Measurements from ENCODE around the gene SNED1.

The SNED1 gene

DNA sequence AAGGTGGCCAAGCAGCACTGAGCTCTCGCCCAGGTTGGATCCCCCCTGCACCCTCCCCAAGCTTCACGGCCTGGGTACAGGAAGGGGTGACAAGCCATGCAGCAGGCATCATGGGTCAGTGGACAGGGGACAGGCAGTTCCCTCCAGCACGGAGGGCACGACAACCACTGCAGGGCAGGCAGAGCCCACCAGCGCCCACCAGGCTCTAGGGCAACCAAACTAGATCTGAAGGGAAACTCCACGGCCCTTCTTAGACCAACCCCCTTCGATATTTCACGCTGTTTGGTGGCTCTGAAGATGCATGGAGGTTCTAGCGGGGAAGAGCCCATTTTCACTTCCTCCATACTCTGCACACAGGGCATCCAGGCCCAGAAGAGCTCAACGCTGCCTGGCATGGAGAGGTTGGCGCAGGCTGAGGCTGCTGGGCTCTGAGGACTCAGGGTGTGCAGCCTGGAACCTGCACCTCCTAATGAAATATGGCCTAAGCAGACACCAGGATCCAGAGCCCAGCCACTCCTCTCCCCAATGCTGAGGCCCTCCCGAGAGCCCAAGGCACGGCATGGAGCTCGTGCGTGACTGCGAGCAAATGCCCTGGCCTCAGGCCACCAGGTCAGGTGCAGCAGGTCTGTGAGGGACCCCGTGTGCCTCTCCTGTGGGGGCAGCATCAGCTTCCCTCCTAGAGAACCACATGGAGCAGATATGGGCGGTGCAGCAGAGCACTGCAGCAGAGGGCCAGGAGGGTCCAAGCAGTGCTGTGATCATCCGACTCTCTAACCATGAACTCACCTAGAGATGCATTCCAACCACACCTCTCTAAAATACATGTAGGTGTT is 112.4 kb downstream of the SNED1 start:
- no peak for DNase-seq

DNA sequence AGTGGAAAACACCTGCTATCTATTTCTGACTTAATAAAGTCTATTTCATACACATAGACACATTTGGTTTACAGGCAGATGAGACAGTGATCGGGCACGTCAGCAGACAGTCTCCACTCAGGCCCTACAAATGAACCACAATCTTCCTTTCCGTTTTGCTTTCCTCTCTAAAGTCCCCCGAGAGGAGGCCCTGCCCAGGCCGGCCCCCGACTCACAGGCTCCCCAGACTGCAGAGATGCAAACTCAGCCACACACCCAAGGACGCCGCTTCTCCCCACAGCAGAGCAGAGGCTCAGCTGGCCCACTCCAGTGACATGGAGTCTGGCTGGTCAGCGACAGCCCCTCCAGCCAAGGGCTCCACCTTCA is 113.0 kb downstream of the SNED1 start:
- no peak for DNase-seq

DNA sequence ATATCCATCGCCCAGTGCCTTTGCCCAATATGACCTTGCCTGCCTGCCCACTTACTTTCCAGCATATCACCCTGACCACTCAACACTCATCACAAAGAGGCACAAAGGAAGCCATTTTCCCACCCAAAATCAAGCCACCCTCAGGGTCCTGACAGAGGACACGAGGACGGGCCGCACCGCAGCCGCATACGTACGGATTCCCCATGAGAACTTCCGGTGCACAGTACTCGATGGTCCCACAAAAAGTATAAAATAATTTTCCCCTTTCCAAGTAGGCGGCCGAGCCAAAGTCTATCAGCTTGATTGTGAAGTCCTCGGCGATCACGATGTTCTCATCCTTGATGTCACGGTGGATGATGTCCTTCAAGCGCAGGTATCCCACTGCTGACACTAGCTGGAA is 113.6 kb downstream of the SNED1 start:
- no peak for DNase-seq

DNA sequence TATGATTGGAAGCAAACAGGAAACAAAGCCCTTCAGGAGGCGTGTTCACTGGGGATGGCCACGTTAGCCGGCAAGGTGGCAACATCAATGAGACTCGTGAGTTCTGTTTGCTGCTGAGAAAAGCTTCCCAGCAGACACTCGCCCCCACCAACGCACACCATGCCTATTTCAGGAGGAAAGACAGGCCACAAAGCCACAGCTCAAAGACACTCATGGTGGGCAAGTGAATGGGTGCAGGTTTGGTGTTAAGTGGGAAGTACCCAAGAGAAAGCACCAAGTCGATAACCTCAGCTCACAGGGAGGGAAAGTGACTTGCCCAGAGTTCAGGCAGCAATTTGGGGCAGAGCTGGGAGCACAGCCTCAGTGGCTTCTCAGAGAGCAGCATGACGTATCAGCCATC is 114.2 kb downstream of the SNED1 start:
- DNase-seq = no peak

DNA sequence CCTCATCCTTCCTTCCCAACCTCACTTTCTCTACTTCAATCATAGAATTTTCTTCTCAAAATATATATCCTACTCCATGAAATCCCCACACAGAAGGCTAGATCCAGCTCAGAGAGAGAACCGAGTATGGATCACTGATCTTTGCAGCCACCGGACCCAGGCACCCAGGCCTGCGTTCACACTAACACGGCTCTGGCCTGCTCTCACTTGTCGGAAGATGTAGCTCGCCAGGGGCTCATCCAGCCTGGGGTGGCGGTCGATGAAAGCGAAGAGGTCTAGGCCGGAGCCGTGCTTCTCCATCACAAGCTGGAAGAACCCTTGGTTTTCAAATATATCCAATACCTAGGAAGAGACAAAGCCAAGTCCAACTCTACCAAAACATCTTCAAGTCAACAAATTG is 116.4 kb downstream of the SNED1 start:
- no peak for DNase-seq

DNA sequence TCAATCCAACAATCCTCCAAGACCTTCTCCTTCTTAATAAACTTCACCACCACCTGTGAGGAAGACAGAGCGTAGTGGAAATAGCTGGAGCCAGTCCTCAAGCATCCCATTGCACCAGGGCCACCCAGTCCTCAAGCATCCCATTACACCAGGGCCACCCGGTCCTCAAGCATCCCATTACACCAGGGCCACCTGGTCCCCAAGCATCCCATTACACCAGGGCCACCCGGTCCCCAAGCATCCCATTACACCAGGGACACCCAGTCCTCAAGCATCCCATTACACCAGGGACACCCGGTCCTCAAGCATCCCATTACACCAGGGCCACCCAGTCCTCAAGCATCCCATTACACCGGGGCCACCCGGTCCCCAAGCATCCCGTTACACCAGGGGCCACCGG is 116.9 kb downstream of the SNED1 start:
- DNase-seq = no peak

DNA sequence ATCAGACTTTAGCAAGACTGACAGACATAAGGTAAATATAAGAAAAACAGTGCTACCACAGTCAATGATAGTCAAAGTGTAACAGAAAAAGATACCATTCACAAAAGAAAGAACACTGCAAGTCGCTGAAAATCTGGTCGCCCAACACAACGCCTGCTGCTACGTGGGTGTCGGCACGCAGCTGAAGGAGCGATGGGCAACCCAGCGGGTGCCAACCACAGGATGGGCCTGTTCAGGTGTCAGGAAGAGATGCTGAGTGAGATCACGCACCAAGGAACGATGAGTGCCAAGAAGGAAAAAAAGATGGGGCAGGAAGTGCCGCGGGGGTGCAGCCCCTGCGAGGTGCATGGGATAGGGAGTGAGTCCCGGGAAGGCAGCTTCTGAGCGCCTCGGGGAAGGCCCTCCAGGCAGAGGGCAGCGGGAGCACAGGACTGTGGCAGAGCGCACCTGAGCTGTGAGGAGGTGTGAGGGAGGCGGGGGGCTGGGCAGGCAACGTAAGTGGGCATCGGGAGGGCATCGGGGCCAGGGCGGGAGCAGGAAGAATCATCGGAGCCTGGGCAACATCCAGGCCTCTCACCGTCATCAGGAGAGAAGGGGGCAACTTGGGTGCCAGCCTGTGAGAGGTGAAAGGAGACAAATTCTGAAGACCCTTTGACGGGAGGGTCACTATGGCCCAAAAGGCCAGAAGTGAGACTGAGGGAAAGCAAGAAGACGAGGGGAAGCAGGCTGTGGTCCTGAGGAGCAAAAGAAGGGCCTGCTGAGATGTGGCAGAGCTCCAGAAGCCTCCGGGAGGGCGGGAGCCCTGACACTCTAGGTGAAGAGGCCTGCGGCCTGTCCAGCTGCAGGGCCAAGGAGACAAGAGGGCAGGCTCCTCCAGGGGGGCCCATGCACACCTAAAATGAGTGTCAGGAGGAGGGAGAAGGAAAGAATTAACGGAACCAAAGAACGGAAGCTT is 118.5 kb downstream of the SNED1 start:
- no peak for DNase-seq

DNA sequence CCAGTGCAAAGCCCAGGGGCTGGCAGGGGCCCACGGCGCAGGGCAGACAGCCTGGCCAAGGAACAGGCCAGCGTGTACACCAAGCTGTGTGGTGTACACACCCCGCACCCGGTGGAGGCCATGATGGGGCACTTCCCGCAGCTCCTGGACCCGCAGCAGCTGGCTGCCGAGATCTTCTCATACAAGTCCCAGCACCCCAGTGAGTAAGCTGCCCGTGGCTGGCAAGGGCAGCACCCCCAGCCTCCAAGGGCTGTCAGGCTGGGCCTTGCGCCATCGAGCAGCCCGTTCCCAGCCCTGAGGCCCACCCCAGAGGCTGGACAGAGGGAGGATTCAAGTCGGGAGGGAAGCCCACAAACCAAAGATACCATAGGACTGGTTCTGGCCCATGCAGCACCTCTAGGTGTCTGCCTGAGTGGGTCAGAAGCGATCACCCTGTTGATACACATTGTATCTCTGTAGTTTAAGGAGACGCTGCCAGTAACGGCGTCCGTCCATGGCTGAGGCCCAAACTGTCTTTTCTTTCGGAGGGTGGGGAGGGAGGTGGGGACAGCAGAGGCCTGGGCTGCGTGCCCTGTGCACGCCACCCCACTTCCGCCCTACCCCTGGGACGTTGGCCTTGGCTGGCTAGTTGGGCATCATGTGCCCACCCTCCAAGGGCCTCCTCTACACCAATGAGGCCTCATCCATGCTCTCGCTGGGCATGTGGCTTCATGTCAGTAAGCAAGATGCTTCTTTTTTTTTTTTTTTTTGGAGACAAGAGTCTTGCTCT is 120.5 kb downstream of the SNED1 start:
- DNase-seq = no peak

DNA sequence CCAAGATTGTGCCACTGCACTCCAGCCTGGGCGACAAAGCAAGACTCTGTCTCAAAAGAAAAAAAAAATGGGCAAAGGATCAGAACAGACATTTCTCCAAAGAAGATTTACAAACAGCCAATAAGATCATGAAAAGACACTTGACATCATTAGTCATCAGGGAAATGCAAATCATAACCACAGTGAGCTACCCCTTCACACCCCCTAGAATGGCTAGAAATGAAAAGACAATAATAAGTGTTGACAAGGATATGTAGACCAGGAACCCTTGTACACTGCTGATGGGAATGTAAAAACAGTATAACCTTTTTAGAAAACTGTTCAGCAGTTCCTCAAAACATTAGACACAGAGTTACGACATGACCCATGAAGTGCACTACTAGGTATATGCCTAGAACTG is 122.0 kb downstream of the SNED1 start:
- DNase-seq = no peak

DNA sequence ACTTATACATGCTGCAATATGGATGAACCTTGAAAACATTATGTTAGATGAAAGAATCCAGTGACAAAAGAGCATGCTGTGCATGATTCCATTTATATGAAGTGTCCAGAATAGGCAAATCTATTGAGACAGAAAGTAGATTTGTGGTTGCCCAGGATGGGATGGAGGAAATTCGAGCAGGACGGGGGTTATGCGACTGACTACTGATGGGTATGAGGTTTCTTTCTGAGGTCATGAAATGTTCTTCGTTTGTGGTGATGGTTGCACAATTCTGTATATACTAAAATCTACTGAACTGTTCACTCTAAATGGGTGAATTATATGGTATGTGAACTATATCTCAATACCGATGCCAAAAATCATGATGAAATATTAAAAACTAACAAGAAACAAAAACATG is 122.6 kb downstream of the SNED1 start:
- DNase-seq = no peak

DNA sequence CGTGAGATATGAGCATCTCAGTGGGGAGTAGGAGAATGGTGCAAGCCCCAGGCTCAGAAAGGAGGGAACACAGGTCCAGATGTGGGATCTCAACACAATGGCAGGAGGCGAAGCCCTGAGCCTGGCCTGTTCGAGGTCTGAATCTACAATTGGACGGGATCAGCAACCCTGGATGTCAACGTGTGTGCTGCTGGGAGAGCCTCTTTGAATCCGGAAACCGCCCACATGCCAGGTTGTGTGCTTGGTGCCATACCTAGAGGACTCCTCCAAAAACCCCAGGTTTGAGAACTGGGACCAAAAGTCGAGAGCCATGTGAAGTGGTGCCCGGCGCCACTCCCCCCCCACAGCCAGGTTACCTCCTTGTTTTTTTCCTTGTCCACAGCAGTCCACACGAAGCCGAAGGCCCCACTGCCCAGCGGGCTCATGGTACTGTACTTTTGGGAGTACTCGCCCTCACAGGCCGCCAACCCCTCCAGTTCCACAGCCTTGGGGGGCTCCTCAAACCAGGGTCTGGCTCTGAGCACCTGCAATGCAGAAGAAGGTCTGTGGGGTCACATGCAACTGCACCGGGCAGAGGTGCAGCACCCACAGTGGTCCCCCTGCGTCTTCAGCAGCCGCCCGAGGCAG is 124.1 kb downstream of the SNED1 start:
- DNase-seq = no peak

DNA sequence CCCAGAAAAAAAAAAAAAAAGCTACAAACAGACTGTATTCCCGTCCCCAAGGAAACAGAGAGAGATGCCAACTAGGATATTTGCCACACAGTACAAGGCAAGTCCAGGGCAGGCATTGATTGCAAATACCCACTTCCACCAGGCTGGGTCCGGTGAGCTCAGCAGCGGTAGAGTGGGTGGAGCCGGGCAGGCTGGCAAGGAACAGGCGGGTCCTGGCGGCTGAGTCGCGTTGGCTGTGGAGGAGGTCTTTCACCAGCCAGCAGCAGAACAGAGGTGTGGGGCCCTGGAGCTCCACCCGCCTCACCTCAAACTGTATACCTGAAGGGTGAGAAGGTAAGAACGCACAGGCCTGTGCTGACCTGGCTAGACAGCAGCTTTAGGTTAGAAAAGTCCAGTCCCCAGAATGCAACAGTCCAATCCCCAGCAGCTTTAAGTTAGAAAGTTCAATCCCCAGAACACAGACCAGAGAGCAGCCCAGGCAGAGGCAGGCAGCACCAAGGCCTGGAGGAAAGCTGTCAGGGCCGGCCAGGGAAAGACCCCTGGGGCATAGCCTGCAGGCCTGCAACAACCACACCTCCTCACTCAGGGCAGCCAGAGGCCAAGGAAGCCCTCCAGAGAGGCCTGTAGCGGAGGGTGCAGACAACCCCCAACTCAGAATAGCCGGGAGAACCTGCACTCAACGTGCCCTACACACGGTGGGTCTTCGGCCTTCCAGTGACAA is 125.6 kb downstream of the SNED1 start:
- no peak for DNase-seq

DNA sequence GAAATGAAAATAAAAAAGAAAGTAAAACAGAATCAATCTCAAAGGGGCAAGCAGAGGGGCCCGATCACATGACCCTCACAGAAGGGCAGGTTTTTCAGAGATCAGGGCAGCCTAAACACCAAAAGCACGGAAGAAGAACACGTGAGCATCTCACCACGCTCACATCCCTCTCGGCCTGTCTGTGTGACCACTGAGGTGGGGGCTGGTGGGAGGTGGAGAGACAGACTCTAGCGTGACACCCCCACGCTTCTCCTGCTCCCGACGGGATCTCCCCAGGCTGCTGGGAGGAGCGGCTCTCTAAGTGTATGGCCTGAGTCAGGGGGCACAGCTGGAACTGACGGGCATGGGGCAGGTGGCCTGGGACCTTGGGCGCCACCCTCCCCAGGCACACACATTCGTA is 127.2 kb downstream of the SNED1 start:
- DNase-seq = no peak

DNA sequence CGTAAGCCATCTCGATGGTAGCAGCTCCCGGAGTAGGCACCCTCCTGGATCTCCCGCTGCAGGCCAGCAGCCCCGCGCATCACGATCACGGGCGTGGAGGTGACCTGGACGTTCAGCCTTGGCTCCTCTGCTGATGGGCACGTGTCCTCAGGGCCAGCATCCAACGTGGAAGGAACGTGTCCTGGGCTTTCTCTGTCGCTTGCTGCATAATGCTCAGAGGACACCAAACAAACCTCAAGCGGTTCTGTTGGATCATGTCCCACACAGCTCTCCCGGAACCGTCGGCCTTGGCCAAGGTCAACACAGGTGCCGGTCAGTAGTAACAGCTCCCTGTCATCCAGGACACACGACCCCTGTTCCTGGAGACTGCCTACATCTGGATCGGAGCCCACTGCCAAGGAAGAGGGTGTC is 127.8 kb downstream of the SNED1 start:
- no peak for DNase-seq

DNA sequence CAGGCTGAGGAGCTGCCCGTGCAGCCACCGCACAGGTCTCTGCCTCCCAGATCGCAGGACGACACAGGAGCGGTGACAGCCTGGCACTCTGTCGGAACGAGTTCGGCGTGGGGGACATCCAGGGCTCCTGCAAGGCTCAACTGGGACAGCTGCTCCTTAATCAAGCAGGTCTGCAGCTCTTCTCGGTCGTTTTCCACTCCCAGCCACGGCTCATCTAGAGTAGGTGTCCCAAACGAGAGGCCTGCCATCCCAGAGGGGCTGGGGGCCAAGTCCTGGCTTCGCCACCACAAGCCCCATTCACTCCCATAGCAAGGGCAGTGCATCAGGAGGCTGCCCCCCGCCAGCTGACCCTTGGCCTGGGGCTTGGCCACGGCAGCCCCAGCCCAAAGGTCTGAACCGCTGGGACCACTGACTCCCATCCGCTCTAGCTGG is 128.4 kb downstream of the SNED1 start:
- DNase-seq = no peak

DNA sequence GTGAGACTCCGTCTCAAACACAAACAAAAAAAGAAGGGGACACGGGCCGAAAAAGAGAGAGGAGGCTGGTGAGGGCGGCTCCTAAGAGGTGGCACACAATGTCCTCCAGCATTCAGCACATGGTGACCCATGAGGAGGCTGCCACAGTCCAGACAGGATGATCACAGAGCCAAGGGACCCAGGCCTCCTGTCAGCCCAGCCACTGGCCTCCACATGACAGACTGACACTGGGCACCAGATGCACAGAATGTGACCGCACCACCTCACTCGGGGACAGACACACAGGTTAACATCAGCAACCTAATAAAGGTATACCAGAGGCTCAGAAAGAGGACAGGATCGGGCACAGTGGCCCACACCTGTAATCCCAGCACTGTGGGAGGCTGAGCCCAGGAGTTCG is 129.8 kb downstream of the SNED1 start:
- DNase-seq = no peak

DNA sequence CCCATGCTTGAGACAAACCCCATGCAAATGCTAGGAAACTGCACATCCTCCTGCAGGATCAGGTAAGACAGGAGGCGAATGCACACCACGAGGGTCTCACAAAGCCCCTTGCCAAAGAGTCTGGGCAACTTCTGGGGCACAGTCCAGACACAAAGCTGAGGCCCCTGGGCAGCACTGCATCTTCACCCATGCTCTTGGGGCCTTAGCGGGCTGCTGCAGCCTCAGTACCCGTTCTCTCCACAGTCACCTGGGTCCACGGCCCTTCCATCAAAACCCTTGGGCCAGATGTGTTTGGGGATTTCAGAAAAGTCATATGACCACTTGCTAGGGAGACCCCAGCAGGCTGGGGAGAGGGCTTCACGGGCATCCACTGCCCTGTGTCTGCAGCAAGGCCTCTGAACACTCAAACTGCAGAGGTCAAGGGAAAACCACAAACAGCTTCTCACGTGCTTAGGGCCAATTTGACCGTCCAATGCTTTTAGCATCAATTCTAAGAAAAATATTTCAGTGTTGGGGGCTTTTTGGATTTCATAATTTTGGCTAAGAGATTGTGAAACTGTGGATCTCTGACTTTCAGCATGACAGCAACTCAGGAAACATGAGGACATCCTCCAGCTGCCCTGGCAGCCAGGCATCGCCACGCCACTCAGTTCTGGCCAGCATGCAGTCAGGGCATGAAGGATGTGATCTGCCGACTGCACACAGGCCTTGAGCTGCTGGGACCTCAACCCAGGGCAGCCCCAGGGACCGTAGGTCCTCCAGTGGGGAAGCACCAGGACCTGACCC is 130.9 kb downstream of the SNED1 start:
- DNase-seq = no peak

DNA sequence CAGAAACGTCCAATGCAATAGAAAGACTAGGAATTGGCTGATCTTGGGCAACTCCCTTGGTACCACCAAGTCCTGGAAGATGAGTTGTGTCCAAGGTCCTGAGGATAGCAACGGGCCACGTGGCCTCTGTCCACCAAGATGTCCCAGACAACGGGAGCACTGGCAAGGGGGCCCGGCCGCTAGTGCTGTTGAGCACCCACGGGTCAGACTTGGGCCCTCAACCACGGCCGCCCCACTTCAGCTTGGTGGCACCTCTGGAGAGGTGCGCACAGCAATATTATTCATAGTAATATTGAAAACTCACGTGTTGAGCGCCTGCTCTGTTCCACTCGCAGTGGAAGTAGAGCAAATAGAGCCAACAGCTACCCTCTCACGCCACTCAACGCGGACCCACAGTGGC is 131.9 kb downstream of the SNED1 start:
- no peak for DNase-seq

DNA sequence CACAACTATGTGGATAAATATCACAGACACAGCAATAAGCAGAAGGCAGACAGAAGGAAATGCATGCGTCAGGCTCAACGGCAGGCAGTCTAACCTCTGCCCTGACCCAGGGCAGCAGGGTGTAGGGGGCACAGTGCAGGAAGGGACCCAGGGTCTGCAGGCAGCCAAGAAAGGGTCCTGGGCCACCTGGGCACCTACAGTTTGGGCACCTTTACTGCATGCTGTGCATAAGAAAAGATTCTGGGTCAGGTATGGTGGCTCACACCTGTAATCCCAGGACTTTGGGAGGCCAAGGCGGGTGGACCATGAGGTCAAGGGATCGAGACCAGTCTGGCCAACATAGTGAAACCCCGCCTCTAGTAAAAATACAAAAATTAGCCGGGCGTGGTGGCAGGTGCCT is 133.1 kb downstream of the SNED1 start:
- no peak for DNase-seq

DNA sequence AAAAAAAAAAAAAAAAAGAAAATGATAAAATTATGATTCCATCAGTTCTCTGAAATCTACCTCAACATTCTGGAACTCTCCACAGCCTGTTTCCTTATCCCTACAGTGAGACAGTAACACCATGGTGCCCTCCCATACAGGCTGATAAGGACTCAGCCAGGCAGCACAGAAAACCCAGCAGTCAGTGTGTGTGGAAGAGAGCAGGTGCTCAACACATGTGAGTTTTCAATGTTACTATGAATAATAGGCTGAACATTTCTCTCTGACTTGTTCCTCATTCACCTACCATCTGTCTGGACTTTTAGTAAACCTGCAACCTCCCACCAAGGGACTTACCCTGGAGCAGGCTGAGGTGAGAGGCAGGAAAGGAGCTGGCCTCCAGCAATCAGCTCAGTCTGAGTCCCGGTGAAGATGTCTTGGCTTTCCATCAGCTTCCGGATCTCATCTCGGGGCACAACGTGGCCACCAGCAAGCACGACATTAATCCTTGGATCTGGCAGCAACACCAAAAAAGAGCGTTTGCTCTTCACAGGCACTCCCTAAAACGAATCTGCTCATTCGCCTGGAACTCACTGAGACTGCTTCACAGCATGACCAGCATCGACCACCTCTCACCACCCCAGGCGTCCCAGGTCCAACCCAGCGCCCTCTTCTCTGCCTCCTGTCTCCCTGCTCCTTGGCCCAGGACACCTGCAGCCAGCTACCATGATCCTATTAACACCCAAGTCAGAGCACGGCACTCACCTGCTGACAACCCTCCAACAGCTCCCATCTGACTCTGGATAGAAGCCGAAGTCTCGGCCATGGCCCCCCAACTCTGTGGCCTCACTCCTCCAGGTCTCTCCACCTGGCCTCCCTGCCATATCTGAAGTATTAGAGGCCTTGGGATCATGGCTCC is 134.4 kb downstream of the SNED1 start:
- no peak for DNase-seq
